GM12873 (cell line): Measurements from ENCODE around the gene RPTOR.

ENCODE experiments used
- CTCF ChIP-seq: IDR thresholded peaks from 2 replicates; pipeline ENCODE4 v1.5.1; 2012; ENCODE audit warnings: low read depth, mild to moderate bottlenecking, moderate library complexity, low read length, control low read depth; ENCODE audit not compliant: insufficient read depth; ENCODE audit errors: missing control alignments

Gene RPTOR

GRCh38 chr17:80574496-80574895 lies 29.9 kb downstream of the RPTOR start:
- no peak for TF ChIP-seq CTCF

- TF ChIP-seq CTCF = peak; percentile 100
Measured at GRCh38 chr17:80575057-80575875, 30.6 kb downstream of the RPTOR start.

GRCh38 chr17:80577876-80578570 lies 33.4 kb downstream of the RPTOR start:
- TF ChIP-seq CTCF = no peak

- TF ChIP-seq CTCF = no peak
Measured at GRCh38 chr17:80582165-80582564, 37.5 kb downstream of the RPTOR start.

GRCh38 chr17:80584176-80584905 lies 39.7 kb downstream of the RPTOR start:
- TF ChIP-seq CTCF = no peak

- TF ChIP-seq CTCF = no peak
Measured at GRCh38 chr17:80585890-80586845, 41.5 kb downstream of the RPTOR start.
